HG03097 (cell line): ENCODE measurements around the gene FUT4.
"Not testable (repeated sequence)": the region's sequence is repeated elsewhere in the genome, so short reads cannot be mapped to it uniquely, and the experiment has no call there.

ENCODE experiments used
- ATAC-seq: cut with Tn5 transposase; IDR thresholded peaks from one replicate; pipeline ENCODE4 v1.9.1; 2021; ENCODE audit not compliant: unreplicated experiment, low FRiP score

FUT4 gene

GRCh38 chr11:94563848-94564467 lies 20.2 kb downstream of the FUT4 start:
- ATAC-seq = no peak

GRCh38 chr11:94567181-94567670 lies 23.5 kb downstream of the FUT4 start, which contains the start of gene PIWIL4:
Gene PIWIL4, plus strand, starts transcription at chr11:94567368. Its CDS starts 151 bp downstream, at chr11:94567519.
- no peak for ATAC-seq

GRCh38 chr11:94568200-94568599 lies 24.5 kb downstream of the FUT4 start:
- ATAC-seq = no peak

GRCh38 chr11:94568717-94569116 lies 25.0 kb downstream of the FUT4 start:
- ATAC-seq = no peak

- not testable (repeated sequence) for ATAC-seq
Observed at GRCh38 chr11:94572975-94573374, 29.3 kb downstream of the FUT4 start.

GRCh38 chr11:94574193-94574961 lies 30.7 kb downstream of the FUT4 start:
- ATAC-seq = no peak

GRCh38 chr11:94576306-94576705 lies 32.6 kb downstream of the FUT4 start:
- ATAC-seq = no peak

- ATAC-seq = no peak
Observed at GRCh38 chr11:94577841-94578240, 34.1 kb downstream of the FUT4 start.

GRCh38 chr11:94581926-94582325 lies 38.2 kb downstream of the FUT4 start:
- ATAC-seq = no peak

- no peak for ATAC-seq
Observed at GRCh38 chr11:94583213-94583865, 39.6 kb downstream of the FUT4 start.

- ATAC-seq = peak; percentile 66
Observed at GRCh38 chr11:94583866-94584500, 40.3 kb downstream of the FUT4 start.

- ATAC-seq = no peak
Observed at GRCh38 chr11:94584978-94585377, 41.3 kb downstream of the FUT4 start.

GRCh38 chr11:94585399-94585798 lies 41.7 kb downstream of the FUT4 start:
- ATAC-seq = no peak

- no peak for ATAC-seq
Observed at GRCh38 chr11:94586546-94586945, 42.8 kb downstream of the FUT4 start.

GRCh38 chr11:94586978-94587377 lies 43.3 kb downstream of the FUT4 start:
- no peak for ATAC-seq

GRCh38 chr11:94588366-94588942 lies 44.7 kb downstream of the FUT4 start:
- ATAC-seq = no peak

GRCh38 chr11:94590352-94591041 lies 46.8 kb downstream of the FUT4 start:
- no peak for ATAC-seq

- ATAC-seq = peak; percentile 38
Observed at GRCh38 chr11:94593030-94593429, 49.3 kb downstream of the FUT4 start.

GRCh38 chr11:94595076-94595475 lies 51.4 kb downstream of the FUT4 start:
- peak; percentile 79 for ATAC-seq

GRCh38 chr11:94597896-94598295 lies 54.2 kb downstream of the FUT4 start:
- ATAC-seq = no peak
